NK-92 treated with Interleukin-12 subunit alpha and Interleukin-12 subunit beta, amount 100 ng/mL, for 24 hours (cell line): ENCODE measurements around the gene SETDB1.
"Not testable (repeated sequence)": the region's sequence is repeated elsewhere in the genome, so short reads cannot be mapped to it uniquely, and the experiment has no call there.

ENCODE experiments used
- DNase-seq: peaks from one replicate; lab custom pipeline; 2025; lab: John Stamatoyannopoulos, UW

SETDB1 gene

DNA sequence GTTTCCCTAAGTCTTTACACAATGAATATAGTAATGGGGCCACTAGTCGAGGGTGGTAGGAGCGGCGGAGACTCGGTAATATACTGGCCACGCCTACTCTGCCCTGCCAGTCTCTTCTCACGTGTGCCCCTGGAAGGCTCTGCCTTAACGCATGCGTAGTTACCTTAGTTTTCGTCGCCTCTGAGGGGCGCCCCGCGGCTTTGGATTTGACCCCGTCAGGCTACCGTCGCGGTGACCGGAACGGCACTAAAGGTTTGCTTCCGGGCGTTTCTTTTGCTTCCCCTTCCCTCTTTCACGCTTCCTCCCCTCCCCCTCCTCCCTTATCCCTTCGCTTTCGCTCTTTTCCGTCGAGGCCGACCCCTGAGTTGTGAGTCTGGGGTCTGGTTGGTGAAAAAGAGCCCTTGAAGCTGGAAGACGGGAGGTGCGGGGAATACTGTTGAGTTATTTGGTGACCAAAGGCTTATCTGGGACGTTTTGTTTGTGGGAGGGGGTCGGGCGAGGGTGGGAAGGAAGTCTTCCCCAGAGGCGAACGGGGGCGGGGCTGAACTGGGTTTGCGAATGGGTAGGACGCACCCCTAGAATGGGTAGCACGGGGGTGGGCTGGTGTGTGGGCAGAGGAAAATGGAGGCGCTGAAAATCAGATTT, at the start of gene SETDB1:
Gene SETDB1, plus strand, starts transcription at position 267 of the 645 bp plus-strand sequence. CDS start 1,352 bp downstream, outside the sequence.
- peak; percentile 96 for DNase-seq

DNA sequence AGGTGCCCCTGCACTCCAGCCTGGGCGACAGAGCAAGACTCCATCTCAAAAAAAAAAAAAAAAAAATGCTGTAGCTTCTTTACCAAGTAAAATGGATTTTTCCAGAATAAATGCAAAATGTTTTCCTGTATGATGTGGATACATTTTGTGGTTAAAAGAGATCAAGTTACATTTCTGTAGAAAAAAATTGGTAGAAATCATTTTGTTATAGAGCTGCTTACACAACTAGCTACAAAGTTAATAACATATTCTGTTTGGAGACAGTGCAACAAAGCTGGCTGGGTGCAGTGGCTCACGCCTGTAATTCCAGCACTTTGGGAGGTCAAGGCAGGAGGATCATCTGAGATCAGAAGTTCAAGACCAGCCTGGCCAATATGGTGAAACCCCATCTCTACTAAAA, 47.2 kb upstream of the SETDB1 start:
- DNase-seq: not testable (repeated sequence)

DNA sequence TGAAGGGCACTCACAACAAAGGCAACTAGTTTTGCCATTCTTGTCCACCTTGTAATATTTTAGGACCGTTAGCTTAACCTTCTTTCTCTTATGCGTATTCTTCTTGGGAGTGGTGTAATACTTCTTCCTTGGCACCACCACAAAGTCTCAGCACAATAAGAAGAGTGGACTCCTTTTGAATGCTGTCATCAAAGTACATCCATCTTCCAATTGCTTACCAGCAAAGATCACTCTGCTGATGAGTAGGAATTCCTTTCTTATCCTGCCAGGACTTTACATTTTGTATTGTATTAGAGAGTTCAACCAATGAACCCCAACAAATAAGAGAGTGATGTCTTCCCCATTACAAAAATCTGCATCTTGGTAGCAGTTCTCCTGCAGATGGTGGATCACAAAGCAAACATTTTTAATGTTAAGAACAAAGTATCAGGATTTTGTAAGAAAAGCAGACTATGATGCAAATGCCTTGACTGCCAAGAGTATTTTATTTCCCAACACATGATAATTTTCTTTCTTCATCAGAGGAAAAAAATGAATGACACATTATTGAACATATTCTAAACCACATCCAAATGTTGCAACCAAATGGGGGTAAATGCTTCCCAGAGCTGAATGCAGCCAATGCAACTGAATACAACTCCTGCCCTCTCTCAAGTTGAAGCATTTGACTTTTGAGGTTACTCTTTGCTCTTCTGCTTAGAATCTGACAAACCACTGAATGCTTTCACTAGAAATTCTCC, 44.7 kb upstream of the SETDB1 start:
- no peak for DNase-seq

DNA sequence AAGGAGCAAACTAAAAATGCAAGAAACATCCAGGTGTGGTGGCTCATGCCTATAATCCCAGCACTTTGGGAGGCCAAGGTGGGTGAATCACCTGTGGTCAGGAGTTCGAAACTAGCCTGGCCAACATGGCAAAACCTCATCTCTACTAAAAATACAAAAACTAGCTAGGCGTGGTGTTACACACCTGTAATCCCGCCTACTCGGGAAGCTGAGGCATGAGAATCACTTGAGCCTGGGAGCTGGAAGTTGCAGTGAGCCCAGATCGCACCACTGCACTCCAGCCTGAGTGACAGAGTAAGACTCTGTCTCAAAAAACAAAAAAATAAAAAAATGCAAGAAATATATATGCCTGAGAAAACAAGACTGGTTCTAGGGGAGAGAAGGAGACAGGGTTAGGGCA, 43.0 kb upstream of the SETDB1 start:
- not testable (repeated sequence) for DNase-seq

DNA sequence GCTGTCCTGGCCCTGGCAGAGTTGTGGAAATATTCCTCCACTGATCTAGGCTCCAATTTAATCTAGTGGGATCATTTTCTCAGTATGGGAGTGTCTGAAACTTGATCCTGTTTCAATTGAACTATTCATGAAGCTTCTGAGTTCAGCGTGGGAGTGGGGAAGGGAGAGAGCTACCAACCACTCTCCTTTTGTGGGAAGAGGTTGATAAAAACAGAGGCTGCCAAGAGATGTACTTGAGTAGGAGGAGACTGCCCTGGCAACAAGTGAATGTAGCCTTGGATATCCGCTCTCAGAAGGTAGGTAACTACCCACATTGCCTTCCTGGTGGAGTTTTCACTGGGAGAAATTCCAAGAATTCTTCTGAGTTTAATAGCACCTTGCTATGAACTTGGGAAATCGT, 39.1 kb upstream of the SETDB1 start, which contains the start of gene CTXND2:
Gene CTXND2, plus strand, starts transcription at position 119 of the 400 bp plus-strand sequence. CDS start 25,179 bp downstream, outside the sequence.
- no peak for DNase-seq

DNA sequence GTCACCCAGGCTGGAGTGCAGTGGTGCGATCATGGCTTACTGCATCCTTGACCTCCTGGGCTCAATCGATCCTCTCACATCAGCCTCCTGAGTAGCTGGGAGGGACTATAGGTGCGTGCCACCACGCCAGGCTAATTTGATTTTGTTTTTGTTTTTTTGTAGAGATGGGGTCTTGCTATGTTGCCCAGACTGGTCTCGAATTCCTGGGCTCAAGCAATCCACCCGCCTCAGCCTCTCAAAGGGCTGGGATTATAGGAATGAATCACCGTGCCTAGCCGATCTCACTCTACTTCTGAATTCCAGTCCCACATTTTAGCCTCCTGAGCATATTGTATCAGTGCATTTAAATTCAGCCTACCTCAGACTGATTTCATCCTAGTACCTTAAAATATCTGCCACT, 37.4 kb upstream of the SETDB1 start:
- no peak for DNase-seq

DNA sequence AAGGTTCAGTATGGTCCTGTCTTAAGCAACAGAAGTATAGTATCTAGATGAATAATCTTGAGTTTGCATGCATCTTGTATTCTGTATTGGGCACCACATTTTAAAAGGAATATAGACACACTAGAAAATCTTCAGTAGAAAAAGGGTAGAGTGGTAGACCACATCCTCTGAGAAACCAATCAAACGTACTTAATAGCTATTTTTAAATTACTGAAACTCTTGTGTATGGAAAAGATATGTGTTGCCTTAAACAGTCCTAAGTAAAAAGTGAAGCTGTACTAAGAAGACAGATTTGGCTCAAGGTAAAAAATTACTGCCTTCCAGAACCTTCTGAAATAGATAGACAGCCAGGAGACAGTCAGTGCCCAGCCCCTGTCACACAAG, 36.1 kb upstream of the SETDB1 start:
- no peak for DNase-seq

DNA sequence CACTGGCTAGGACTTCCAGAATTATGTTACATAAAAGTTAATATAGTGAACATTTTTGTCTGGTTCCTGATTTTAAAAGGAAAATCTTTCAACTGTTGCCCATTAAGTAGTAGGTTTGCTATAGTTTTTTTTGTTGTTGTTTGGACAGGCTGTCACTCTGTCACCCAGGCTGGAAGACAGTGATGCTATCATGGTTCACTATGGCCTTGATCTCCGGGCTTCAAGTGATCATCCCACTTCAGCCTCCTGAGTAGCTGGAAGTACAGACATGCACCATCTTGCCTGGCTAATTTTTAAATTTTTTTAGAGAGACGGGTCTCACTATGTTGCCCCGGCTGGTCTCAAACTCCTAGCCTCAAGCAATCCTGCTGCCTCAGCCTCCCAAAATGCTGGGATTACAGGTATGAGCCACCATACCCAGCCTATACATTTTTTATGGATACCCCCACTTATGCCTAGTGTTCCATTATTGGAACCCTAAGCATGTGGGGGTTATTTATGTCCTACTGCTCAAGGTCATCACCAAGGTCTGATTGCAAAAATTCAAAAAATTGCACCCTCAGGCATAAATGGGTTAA, 32.7 kb upstream of the SETDB1 start:
- no peak for DNase-seq

DNA sequence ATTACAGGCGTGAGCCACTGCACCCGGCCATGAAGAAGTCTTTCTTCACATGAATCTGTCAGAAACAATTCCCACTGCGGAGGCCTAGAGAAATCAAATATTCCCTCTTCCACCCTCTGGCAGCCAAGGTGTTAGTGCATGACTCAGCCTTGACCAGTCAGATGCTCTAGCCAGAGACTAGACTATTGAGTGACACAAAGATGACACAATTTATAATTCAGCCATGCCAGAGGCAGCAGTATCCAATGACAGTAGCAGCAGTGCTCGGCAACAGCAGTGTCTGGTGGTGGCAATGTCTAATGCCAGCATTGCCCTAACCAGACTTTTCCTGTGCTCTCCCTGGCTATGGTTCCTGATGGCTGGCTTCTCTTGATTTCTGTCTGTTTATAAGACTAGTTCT, 30.5 kb upstream of the SETDB1 start:
- no peak for DNase-seq

DNA sequence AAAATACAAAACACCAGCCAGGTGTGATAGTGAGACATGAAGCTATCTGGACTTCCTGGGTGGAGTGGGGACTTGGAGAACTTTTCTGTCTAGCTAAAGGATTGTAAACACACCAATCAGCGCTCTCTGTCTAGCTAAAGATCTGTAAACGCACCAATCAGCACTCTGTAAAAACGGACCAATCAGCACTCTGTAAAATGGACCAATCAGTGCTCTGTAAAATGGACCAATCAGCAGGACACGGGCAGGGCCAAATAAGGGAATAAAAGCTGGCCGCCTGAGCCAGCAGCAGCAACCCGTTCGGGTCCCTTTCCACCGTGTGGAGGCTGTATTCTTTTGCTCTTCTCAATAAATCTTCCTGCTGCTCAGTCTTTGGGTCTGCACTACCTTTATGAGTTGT, 26.4 kb upstream of the SETDB1 start:
- not testable (repeated sequence) for DNase-seq

DNA sequence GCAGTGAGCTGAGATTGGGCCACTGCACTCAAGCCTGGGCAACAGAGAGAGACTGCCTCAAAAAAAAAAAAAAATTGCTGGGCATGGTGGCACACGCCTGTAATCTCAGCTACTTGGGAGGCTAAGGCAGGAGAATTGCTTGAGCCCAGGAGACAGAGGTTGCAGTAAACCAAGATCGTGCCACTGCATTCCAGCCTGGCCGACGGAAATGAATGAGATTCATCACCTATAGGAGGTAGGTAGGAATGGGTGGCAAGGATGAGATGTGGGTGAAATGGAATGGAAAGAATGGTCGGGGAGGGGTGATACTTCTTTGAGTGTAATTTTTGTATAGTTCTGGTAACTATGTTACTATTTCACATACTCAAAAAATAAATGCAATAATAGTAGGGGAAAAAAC, 23.8 kb upstream of the SETDB1 start:
- no peak for DNase-seq

DNA sequence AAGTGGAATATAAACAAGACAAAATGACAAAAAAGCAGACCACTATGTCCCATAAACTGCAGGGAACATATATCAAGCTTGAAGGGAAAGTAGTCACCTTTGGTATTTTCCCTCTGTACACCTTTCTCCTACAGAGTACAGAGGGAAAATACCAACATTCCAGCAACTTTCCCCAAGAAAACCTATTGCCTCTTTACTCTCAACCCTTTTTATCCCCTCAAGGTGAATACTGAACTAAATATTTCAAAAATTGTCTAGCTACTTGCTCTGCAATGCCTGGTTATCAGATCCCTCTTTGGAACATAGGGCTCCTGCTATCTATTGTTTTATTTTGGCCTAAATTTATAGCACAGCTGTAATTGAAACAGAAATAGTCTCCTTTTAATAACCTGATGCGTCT, 23.4 kb upstream of the SETDB1 start:
- no peak for DNase-seq

DNA sequence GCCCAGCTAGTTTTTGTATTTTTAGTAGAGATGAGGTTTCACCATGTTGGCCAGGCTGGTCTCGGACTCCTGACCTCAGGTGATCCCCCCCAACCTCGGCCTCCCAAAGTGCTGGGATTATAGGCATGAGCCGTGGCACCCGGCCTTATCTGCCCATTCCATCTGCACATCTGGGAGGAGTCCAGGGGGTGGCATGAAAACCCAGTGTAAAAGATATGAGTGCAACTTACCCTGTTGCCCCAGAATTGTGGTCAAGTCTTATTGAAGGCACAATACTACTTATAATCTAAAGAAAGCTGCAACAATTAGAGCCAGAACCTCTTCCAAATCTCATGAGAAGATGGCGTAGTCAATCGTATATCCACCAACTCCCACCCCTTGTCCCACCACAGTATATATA, 20.9 kb upstream of the SETDB1 start:
- DNase-seq: no peak

DNA sequence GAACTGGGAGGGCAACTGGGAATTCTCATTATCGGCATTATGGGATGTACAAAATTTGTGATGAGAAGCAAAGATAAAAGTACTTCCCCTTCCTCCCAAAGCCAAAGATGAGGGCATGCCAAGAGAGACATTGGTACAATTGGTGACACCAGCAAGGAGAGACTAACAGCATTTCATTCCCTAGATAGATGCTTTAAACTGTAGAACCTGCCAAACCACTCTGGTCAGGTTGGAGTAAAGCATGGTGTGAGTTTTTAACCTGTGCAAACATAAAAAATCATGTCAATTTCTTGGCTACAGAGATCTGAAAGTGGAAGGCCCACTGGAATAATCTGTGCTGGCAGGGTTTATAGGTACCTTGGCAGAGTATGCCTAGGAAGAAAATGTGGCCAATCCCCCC, 19.8 kb upstream of the SETDB1 start:
- DNase-seq: no peak

DNA sequence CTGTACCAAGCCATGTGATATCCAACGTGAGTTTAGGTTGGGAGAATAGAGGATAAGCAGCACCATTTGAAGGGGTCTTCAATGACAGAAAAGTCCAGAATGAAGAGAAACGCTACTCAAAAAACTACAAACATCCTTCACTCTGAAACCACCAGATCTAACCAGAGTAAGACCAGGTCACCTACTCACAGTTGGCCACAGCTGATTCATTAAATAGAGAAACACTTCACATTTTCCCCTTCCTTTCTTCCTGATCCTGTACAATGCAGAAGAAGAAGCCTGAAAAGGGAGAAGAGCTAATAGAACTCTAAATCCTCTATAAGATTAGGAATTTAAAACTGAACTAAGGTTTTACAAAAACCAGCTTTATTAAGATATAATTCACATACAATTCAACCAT, 19.4 kb upstream of the SETDB1 start:
- DNase-seq: no peak

DNA sequence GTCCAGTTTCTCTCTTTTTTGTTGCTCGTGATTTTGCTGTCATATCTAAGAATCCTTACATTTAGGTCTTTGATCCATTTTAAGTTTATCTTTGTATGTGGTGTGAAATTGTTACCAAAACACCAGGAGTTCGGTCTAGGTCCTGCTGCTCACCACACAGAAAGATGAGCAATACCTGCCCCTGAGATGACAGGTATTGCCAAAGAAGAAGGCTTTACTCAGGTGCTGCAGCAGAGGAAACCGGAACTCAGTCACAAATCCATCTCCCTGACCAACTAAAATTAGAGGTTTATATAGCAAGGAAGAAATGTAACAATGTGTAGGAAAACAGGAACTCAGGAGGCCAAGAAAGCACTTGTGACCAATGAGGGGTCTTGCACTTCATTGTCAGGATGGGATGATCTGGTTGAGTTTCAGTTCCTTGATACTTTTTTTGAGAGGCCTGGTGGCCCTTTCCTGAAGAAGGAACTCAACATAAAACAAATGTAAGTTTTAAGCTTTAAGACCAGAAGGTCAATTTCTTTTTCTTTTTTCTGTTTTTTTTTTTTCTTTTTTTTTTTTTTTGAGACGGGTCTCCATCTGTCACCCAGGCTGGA, 16.5 kb upstream of the SETDB1 start:
- DNase-seq: no peak

DNA sequence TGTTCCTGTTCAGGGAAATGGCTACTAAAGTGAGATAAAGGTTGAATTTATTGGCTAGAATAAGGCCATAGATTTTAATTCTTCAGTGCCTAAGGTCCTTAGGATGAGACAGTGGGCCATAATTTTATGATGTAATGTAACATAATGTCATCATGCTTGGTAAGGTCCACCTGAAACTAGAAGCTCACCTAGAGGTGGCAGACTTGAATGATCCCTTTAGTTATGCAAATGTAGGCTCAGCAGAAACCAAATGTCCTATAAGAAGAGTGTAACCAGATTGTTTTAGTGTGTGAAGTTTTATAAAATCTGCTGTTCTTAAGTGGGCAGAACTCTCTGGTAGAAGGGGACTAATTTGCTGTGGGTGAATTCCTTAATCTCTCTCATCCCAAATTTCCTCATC, 13.5 kb upstream of the SETDB1 start:
- no peak for DNase-seq

DNA sequence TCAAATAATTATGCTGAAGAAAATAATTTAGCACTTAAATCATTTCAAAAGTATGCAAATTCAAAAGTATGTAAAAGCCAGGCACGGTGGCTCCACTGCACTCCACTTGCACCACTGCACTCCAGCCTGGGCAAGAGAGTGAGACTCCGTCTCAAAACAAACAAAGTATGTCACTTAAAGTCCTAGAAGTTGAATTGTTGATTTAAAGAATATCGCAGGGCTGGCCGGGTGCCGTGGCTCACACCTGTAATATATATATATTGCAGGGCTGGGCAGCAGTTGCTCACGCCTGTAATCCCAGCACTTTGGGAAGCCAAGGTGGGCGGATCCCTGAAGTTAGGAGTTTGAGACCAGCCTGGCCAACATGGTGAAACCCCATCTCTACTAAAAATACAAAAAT, 8.8 kb upstream of the SETDB1 start:
- no peak for DNase-seq

DNA sequence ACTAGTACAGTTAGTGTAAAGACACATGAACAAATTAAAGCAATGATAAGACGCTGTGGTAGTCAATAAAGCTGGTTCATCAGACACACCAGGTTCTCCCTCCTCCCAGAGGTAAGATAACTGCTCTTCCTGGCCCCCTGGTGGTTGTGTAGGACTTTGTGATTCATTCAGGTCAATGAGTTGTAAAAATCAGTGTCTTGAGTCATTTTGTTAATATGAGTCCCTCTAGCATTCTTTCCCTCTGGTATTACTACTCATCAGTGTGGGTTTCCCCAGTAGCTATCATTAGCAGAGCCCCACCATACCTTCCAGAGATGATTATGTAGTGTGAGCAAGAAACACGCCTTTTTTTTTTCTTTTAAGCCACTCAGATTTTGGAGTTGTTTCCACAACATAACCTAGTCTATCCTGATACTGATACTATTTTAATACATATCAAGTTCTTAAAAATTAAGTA, 3.6 kb upstream of the SETDB1 start:
- DNase-seq: peak; percentile 51

DNA sequence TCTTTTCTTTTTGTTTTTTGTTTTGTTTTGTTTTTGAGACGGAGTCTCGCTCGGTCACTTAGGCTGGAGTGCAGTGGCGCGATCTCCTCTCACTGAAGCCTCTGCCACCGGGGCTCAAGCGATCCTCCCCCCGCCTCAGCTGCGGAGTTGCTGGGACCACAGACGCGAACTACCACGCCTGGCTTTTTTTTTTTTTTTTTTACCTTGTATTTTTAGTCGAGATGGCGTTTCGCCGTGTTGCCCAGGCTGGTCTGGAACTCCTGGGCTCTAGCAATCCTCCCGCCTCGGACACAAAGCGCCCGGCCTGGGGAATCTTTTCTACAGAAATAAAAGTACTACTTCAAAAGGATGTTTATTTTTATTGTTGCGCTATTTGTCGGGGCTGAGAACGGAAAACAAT, 1.1 kb upstream of the SETDB1 start:
- DNase-seq: no peak

DNA sequence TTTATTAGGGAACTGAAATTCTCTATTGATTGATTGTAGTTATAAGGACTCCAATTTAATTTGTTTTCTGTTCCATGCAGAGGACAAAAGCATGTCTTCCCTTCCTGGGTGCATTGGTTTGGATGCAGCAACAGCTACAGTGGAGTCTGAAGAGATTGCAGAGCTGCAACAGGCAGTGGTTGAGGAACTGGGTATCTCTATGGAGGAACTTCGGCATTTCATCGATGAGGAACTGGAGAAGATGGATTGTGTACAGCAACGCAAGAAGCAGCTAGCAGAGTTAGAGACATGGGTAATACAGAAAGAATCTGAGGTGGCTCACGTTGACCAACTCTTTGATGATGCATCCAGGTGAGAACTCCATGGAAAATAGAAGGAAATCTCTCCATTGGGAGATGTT, 1.5 kb downstream of the SETDB1 start:
- DNase-seq: no peak

DNA sequence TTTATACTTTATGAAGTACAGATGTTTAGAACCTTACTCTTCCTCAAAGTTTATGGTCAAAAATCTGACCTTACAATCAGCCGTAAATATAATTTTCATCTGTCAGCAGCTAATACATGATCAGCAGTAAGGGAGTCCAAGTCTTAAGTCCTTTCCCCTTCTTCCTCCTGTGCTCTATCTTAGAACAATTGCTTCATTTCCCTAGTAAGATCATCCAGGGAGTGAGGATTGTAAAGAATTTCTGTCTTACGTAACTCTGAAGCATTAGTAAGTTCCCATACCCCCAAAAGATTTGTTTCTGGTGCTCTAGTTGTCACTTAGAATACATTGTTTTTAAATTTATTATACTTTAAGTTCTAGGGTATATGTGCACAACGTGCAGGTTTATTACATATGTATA, 2.1 kb downstream of the SETDB1 start:
- no peak for DNase-seq

DNA sequence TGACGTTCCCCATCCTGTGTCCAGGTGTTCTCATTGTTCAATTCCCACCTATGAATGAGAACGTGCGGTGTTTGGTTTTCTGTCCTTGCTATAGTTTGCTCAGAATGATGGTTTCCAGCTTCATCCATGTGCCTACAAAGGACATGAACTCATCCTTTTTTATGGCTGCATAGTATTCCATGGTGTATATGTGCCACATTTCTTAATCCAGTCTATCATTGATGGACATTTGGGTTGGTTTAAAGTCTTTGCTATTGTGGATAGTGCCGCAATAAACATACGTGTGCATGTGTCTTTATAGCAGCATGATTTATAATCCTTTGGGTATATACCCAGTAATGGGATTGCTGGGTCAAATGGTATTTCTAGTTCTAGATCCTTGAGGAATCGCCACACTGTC, 2.6 kb downstream of the SETDB1 start:
- DNase-seq: not testable (repeated sequence)
